RWPE2 (cell line): Measurements from ENCODE around the gene ARHGEF9.
"Not testable (repeated sequence)": the region's sequence is repeated elsewhere in the genome, so short reads cannot be mapped to it uniquely, and the experiment has no call there.

Source experiments
- ATAC-seq: fragments of 200-7000 bp; cut with Tn5 transposase; 3 replicates; pipeline ENCODE4 v1.9.1; 2021; ENCODE audit warnings: low read depth
- DNase-seq: peaks from one replicate; pipeline ENCODE4 v3.0.0-alpha.2; 2020; ENCODE audit warnings: low spot score
- H3K27ac ChIP-seq: fragments of 450-650 bp; 2 replicates; pipeline ENCODE4 v1.5.1; 2017; ENCODE audit warnings: mild to moderate bottlenecking; ENCODE audit not compliant: poor library complexity, severe bottlenecking
- H3K27me3 ChIP-seq: fragments of 250-450 bp; sonication (Bioruptor Pico); 2 replicates; pipeline ENCODE4 v1.5.1; 2021; ENCODE audit warnings: mild to moderate bottlenecking, moderate library complexity; ENCODE audit not compliant: insufficient read depth, poor library complexity, severe bottlenecking
- H3K36me3 ChIP-seq: fragments of 250-450 bp; sonication (Bioruptor Pico); 2 replicates; pipeline ENCODE4 v1.5.1; 2020; ENCODE audit warnings: low read depth, mild to moderate bottlenecking, moderate library complexity
- H3K4me1 ChIP-seq: fragments of 250-450 bp; sonication (Bioruptor Pico); 2 replicates; pipeline ENCODE4 v1.5.1; 2021; ENCODE audit warnings: mild to moderate bottlenecking, moderate library complexity; ENCODE audit not compliant: insufficient read depth, poor library complexity, severe bottlenecking
- H3K4me3 ChIP-seq: fragments of 250-450 bp; sonication (Bioruptor Pico); 2 replicates; pipeline ENCODE4 v1.5.1; 2021; ENCODE audit warnings: mild to moderate bottlenecking, moderate library complexity; ENCODE audit not compliant: severe bottlenecking
- H3K9me3 ChIP-seq: fragments of 250-450 bp; sonication (Bioruptor Pico); 2 replicates; pipeline ENCODE4 v1.5.1; 2021; ENCODE audit warnings: mild to moderate bottlenecking, moderate library complexity; ENCODE audit not compliant: severe bottlenecking
- CTCF ChIP-seq: fragments of 450-650 bp; IDR thresholded peaks from one replicate; pipeline ENCODE4 v1.5.1; 2017; ENCODE audit warnings: mild to moderate bottlenecking, moderate library complexity; ENCODE audit not compliant: poor library complexity, severe bottlenecking

ARHGEF9 gene

GRCh38 chrX:63810746-63811145, 25.7 kb upstream of the ARHGEF9 start:
- H3K4me1 ChIP-seq = no peaks in the 10 kb centered on the region
- H3K27me3 ChIP-seq = no peaks in the 10 kb centered on the region
- no peak for ATAC-seq
- DNase-seq = no peak
- no peak overlapping the region for H3K4me3 ChIP-seq
- no peak overlapping the region for H3K27ac ChIP-seq
- TF ChIP-seq CTCF = no peak
- H3K9me3 ChIP-seq = no peaks in the 10 kb centered on the region
- no peaks in the 10 kb centered on the region for H3K36me3 ChIP-seq

GRCh38 chrX:63809173-63809572, 24.2 kb upstream of the ARHGEF9 start:
- TF ChIP-seq CTCF = no peak
- Histone ChIP-seq H3K4me3 (no peak overlapping the region), H3K9me3 (no peaks in the 10 kb centered on the region), H3K4me1 (no peaks in the 10 kb centered on the region), H3K36me3 (no peaks in the 10 kb centered on the region), H3K27ac (no peak overlapping the region), H3K27me3 (no peaks in the 10 kb centered on the region)
- no peak for ATAC-seq
- DNase-seq = no peak

GRCh38 chrX:63795406-63795805, 10.4 kb upstream of the ARHGEF9 start:
- not testable (repeated sequence) for H3K27ac ChIP-seq

DNA sequence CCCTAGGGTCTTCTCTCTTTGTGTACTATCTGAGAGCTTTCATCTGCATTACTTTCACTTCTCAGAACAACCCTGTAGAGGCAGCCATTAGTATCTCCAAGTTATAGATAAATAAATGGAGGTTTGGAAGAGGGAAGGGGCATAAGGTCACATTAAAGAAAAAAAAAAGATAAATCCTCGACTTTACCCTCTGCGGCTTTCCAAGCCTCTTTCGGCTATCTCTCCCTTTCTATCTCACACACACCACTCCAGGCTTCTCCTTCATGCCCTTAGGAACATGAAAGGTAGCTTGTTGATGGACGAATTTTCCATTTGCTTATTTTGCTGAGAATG, 660 bp upstream of the ARHGEF9 start:
- ATAC-seq = no peak
- no peaks in the 10 kb centered on the region for H3K9me3 ChIP-seq
- H3K27me3 ChIP-seq = no peaks in the 10 kb centered on the region
- no peak overlapping the region for H3K4me3 ChIP-seq
- no peak for DNase-seq
- no peak for TF ChIP-seq CTCF
- no peaks in the 10 kb centered on the region for H3K4me1 ChIP-seq
- H3K27ac ChIP-seq = no peak overlapping the region
- no peaks in the 10 kb centered on the region for H3K36me3 ChIP-seq

More at GRCh38 chrX:63795406-63795805, 10.4 kb upstream of the ARHGEF9 start:
- H3K9me3 ChIP-seq, DNase-seq, H3K36me3 ChIP-seq, H3K4me3 ChIP-seq, H3K27me3 ChIP-seq, H3K4me1 ChIP-seq, ATAC-seq: not testable (repeated sequence)

DNA sequence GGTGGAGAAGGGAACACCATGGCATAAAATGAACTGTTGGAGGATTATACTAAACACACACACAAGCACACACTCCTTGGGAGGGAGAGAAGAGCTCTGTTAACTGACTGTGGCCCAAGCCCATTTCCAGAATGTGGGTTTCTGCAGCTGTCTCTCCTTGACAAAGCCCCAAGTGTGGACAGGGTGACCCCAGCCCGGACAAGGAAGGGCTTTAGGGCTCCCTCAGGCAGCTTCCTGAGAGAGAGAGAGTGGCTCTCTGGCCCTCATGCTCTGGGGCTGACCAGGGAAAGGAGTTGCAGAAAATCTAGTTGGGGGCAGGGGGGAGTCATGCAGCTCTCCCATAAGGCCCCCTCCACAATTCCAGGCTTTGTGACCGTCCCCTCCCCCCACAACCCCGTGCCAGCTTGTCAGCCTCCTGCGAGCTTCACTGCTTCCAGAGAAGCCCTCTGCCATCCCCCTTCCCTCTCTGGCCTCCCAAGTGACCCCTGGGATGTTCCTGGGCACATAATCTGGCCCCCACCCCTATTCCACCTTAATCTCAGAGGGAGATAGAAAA, 590 bp downstream of the ARHGEF9 start:
- ATAC-seq (no peak), DNase-seq (no peak)
- Histone ChIP-seq H3K27me3 (no peaks in the 10 kb centered on the region), H3K4me3 (no peak overlapping the region), H3K9me3 (no peaks in the 10 kb centered on the region), H3K36me3 (no peaks in the 10 kb centered on the region), H3K27ac (no peak overlapping the region), H3K4me1 (no peaks in the 10 kb centered on the region)
- TF ChIP-seq CTCF = no peak
